Stimulated activated CD8-positive, alpha-beta memory T cell treated with anti-CD3 and anti-CD28 coated beads, Interleukin-2, amount 100 ng/mL, for 1 hour (primary cell): ENCODE measurements around the gene NGB.

ENCODE experiments used
- DNase-seq, 2 donors: peaks; one replicate each; pipeline ENCODE4 v3.0.0-alpha.2; 2020; ENCODE audit warnings: low read depth in 2 of 2

The NGB gene

DNA sequence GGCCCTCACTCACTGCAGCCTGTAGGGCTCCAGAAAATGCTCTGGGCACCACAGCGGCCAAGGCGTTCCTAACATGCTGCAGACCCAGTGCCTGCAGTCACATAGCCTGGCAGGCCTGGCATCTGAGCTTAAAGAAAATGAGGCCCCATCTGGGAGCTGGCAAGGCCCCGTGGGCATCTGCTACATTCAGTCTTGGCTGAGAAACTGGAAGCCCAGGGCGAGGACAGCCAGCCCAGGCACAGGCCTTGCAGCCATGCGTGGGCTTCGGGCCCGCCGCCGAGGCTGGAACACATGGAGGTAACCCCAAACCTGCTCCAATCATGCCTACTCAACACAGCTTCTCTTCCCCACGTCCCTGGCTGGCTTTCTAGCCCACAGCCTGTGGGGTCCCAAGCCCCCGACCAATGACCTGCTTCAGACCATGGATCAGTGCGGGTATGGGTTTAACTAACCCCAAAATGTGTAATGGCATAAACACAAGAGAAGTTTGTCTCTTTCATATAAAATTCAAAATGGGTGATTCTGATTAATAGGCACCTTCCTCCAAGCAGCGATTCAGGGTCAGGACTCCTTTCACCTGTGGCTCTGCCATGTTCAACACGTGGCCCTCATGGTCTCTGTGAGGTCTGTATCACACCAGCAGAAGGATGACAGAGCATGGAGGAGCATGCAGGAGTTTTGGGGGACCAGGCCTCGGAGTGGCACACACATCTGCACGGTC lies 6.4 kb downstream of the NGB start:
- no peak for DNase-seq

DNA sequence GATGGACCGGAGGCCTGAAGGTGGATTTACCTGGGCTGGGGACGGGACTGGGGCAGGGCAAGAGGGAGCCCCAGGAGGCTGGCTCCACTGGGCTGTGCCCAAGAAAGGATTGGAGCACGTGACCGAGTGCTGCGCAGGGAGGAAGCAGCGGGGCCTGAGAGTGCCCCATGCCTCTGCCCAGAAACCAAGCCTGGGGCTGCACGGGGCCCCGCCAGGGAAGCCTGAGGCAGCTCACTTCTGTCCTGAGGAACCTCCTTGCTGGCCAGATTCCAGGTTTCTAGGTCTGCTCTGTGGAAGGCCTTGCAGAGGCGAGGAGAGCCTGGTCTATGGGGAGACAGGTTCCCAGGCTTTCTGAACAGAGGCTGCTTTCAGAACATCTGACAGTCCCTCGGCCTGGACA lies 10.4 kb downstream of the NGB start:
- no peak for DNase-seq

- no peak for DNase-seq
These were observed 10.8 kb downstream of the NGB start for GRCh38 chr14:77260199-77260598.

GRCh38 chr14:77259025-77259715 lies 11.8 kb downstream of the NGB start:
- no peak for DNase-seq

GRCh38 chr14:77258566-77258965 lies 12.4 kb downstream of the NGB start:
- no peak for DNase-seq

GRCh38 chr14:77257700-77258099 lies 13.3 kb downstream of the NGB start:
- no peak for DNase-seq

DNA sequence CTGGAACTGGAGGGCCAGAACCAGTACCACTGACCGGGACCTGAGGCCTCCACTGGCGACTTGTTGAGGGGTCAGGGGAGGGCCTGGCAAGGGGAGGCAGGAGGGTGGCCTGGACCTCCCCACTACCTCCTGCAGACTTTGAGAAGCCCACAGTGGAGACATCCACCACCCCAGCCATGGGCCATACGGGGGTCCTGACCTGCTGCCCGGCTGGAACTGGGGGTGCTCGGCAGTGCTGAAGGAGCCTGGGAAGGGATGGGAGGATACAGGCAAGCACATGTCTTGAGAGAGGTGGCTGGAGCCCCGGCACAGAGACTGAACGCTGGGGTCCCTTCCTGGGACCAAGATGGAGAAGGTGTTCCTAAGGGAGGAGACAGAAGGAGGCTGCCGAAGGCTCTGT lies 14.3 kb downstream of the NGB start:
- DNase-seq, result no peak

DNA sequence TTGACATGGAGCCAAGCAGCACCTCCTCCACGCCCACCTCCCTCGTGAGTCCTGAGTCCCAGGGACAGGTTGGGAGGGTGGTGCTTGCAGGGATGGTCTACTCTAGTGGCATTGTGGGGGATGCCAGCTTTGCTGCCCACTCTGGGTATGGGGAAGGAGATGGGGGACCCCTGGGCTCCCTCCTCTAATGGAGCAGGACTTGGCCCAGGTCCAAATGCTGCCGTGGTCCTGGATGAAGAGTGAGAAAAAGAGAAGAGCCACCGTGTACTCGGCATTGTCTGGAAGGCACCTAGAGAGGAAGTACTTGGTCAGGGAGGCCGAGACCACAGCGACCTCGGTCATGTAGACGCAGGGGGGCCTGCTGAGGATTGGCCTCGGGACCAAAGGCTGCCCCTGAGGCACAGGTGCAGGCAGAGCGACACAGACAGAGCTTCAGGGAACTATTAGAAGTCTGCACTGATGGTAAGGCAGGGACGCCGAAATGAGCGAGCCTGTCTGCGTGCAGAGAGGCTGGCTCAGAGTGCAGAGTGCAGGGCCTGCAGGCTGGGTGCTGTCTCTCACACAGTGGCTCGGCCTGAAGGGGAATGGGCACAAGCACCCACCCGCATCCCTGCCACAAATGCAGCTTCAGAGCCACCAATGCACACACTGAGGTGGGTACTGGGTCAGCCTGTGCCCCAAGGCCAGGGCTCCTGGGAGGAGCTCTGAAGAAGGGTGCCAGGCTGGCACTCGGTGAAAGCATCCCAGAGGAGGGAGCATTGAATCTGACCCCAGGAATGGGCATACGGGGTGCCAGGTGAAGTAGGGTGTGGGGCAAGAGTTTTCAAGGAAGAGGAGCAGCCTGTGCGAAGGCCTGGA lies 17.4 kb downstream of the NGB start:
- no peak for DNase-seq

- DNase-seq, result no peak
These were observed 19.1 kb downstream of the NGB start for GRCh38 chr14:77251870-77252269.

GRCh38 chr14:77250927-77251326 lies 20.1 kb downstream of the NGB start:
- no peak for DNase-seq

DNA sequence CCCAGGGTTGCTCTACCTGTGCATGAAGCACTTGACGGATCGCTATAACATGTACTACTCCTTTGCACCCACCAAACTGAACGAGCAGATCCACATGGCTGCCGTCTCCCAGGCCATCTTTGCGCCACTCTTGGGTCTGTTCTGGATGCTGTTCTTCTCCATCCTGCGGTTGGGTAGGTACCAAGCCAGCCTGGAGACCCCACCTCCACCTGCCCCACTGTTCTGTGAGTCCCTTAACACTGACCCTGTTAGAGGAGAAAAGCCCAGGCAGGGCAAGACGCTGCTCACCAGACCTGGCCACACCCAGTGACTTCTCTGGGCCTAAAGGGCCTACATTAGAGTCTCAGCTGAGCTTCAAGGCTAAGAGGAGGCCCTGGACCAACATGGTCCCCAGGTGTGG lies 21.7 kb downstream of the NGB start:
- DNase-seq, result no peak

DNA sequence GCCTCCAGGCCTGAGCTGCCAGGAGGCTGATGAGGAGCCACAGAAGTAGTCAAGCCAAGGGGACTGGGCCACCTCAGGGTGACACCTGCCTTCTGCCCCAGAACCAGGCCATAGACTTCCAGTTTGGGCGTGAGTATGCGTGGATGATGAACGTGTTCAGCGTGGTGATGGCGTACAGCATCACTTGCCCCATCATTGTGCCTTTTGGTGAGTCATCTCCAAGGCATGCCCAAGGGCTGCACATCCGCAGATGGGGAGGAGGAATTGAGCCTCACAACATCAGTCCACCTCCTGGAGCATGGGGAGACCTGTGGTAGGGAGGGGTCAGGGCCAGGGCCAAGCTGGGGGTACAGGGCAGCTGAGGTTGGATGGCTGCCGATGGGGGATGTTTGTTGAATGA lies 22.3 kb downstream of the NGB start:
- no peak for DNase-seq

DNA sequence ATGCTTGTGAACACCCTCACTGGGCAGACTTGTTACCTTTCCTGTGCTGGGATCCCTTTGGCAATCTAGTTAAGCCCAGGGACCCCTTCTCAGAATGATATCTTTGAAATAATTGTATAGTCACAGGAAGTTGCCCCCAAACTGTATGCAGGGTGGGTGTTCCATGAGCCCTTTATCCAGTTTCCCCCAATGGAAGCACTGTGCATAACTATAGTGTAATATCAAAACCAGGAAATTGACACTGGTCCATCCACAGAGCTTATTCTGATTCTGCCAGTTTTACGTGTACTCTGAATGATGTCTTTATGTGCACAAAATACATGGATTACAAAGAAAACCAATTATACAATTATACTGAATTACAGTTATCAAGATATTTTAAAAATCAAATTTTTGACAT lies 24.2 kb downstream of the NGB start:
- DNase-seq, result no peak

DNA sequence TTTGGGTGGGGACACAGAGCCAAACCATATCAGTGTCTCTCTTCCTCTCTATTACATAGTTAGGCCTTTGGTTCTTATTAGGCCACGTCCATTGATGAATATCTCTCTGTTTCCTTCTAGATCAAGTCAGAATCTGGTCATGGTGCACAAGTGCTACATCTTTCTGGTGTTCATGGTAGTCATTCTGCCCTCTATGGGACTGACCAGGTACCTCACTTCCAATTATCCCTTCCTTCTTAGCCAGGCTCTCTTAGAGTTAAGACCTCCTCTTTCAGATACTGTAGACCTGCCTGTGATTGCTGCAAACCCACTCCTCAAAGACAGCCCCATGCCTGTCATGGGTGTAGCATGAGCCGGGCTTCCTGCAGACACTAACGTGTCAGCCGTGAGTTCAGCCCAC lies 25.2 kb downstream of the NGB start:
- no peak for DNase-seq

DNA sequence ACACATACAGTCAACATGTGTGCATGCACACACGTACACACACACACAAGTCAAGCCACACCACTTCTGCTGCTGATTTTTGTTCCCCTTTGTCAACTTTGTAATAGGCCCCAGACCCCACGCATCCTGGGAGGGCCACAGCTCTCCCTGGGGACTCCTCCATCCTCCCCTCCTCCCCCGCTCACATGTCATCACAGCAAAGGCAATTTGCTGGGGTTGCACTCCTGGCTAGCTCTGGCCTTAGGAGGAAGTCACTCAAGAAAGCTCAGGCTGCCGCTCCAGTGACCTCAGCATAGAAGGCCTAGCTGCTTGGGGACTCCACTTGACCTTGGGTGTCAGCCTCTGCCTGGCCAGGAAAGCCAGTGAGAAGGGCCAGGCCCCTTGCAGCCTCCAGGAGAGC lies 27.2 kb downstream of the NGB start:
- DNase-seq, result no peak

- DNase-seq, result no peak
These were observed 28.3 kb downstream of the NGB start for GRCh38 chr14:77242752-77243151.

DNA sequence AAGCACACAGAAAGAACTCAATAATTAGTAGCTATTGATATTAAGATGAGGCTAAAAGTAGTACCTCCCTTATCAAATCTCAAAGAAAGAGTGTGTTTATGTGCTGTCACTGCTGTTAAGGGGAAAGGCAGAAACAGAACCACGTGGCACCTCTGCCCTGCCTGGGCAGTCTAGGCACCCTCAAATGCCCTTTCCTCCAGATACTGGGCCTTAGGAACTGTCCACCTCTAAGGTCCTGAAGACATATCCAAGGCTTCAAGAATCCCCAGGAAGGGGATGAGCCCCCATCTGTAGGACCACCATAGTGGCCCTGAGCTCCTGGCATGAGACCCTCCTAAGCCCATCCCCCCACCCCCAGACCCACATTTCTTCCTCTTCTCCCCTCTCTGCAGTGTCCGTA lies 29.1 kb downstream of the NGB start:
- no peak for DNase-seq

GRCh38 chr14:77240336-77240915 lies 30.6 kb downstream of the NGB start:
- no peak for DNase-seq

GRCh38 chr14:77239412-77239811 lies 31.6 kb downstream of the NGB start:
- no peak for DNase-seq

DNA sequence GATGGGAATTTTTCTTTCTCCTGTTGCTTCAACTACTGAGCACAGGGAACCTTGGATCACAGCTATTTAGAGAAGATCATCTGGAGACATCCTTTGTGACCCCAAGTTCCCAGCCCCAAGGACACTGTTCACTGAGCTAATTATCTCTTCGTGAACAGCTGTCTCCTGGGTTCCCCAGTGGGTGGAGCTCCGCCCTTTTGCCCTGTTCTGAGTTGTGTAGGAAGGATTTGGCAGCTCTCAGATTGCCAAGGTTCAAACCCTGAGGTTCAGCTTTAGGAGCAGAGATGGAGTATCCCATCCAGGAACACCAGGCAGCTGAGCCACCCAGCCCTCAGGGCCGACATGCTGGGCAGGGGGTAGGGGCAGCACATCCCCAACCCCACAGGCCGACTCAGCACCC lies 32.0 kb downstream of the NGB start:
- DNase-seq, result no peak

DNA sequence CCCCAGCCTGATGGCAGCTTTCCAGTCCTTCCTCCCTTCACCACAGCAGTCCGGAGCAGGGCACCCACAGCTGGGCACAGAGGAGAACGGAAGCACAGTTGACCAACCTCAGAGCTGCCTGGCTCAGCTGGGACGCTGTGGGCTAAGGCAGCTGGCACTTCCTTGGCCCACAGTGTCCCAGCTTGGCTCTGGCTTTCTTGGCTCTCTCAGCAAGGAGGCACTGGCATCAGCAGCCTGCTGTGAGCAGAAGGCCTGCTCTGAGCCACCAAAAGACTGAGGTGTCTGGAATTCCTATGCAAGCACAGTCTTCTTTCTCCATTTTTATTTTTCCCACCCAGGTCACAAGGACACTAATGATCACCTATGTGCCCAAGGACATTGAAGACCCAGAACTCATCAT lies 32.6 kb downstream of the NGB start:
- no peak for DNase-seq

GRCh38 chr14:77236814-77237213 lies 34.2 kb downstream of the NGB start:
- DNase-seq, result no peak
